Adipocyte (in vitro differentiated cells): ENCODE results near the gene DQX1.

ENCODE experiments used
- DNase-seq: peaks from one replicate; pipeline ENCODE4 v3.0.0-alpha.2; 2015; ENCODE audit warnings: low read depth
- H3K27me3 ChIP-seq: replicated peaks from 2 replicates; pipeline ENCODE4 v1.7.0; 2013; ENCODE audit warnings: mild to moderate bottlenecking, low read length, moderate library complexity; ENCODE audit not compliant: control insufficient read depth, insufficient read depth
- H3K36me3 ChIP-seq: 2 replicates; pipeline ENCODE4 v1.7.0; 2013; ENCODE audit warnings: low read length, mild to moderate bottlenecking, moderate library complexity; ENCODE audit not compliant: control insufficient read depth, insufficient read depth, severe bottlenecking
- H3K4me1 ChIP-seq: 2 replicates; pipeline ENCODE4 v1.7.0; 2013; ENCODE audit warnings: mild to moderate bottlenecking, low read length, moderate library complexity; ENCODE audit not compliant: control insufficient read depth, insufficient read depth
- H3K4me3 ChIP-seq: 2 replicates; pipeline ENCODE4 v1.7.0; 2013; ENCODE audit warnings: mild to moderate bottlenecking, low read length, moderate library complexity
- H3K9ac ChIP-seq: 2 replicates; pipeline ENCODE4 v1.7.0; 2013; ENCODE audit warnings: mild to moderate bottlenecking, low read length, moderate library complexity
- H3K9me3 ChIP-seq: 2 replicates; pipeline ENCODE4 v1.7.0; 2013; ENCODE audit warnings: mild to moderate bottlenecking, low read length, moderate library complexity; ENCODE audit not compliant: control insufficient read depth

Gene DQX1

GRCh38 chr2:74525717-74526648 is at the start of gene DQX1:
Gene DQX1 (minus strand): TSS chr2:74526231. CDS start chr2:74525729, 502 bp downstream.
- Histone ChIP-seq H3K4me3 (no peak within 1 kb of the TSS), H3K9me3 (no peaks in the 10 kb centered on the region), H3K36me3 (peaks cover 23% of the 10 kb centered on the region), H3K9ac (no peak within 1 kb of the TSS), H3K4me1 (peaks cover 17% of the 10 kb centered on the region), H3K27me3 (peaks cover 19% of the 10 kb centered on the region)
- no peak for DNase-seq

- peaks cover 39% of the 10 kb centered on the region for H3K4me1 ChIP-seq
- H3K36me3 ChIP-seq = no peaks in the 10 kb centered on the region
- no peak overlapping the region for H3K4me3 ChIP-seq
- H3K9ac ChIP-seq = no peak overlapping the region
- no peaks in the 10 kb centered on the region for H3K9me3 ChIP-seq
- no peak for DNase-seq
- no peaks in the 10 kb centered on the region for H3K27me3 ChIP-seq
These were observed 49.3 kb upstream of the DQX1 start for GRCh38 chr2:74575320-74575719.

GRCh38 chr2:74573747-74574562 is 47.9 kb upstream of the DQX1 start:
- Histone ChIP-seq H3K27me3 (no peaks in the 10 kb centered on the region), H3K9me3 (no peaks in the 10 kb centered on the region), H3K9ac (peak overlapping the region; percentile 8), H3K4me1 (peaks cover 41% of the 10 kb centered on the region), H3K36me3 (no peaks in the 10 kb centered on the region), H3K4me3 (peak overlapping the region; percentile 58)
- DNase-seq = peak; percentile 50

- Histone ChIP-seq H3K27me3 (no peaks in the 10 kb centered on the region), H3K9me3 (no peaks in the 10 kb centered on the region), H3K4me1 (peaks cover 49% of the 10 kb centered on the region), H3K9ac (no peak overlapping the region), H3K4me3 (no peak overlapping the region), H3K36me3 (no peaks in the 10 kb centered on the region)
- DNase-seq = no peak
These were observed 46.3 kb upstream of the DQX1 start for GRCh38 chr2:74572178-74572925.

GRCh38 chr2:74571058-74571457 is 45.0 kb upstream of the DQX1 start:
- Histone ChIP-seq H3K4me1 (peaks cover 49% of the 10 kb centered on the region), H3K9me3 (no peaks in the 10 kb centered on the region), H3K27me3 (no peaks in the 10 kb centered on the region), H3K36me3 (no peaks in the 10 kb centered on the region), H3K4me3 (no peak overlapping the region), H3K9ac (no peak overlapping the region)
- DNase-seq = no peak

- DNase-seq = no peak
- Histone ChIP-seq H3K27me3 (no peaks in the 10 kb centered on the region), H3K4me1 (peaks cover 47% of the 10 kb centered on the region), H3K36me3 (no peaks in the 10 kb centered on the region), H3K4me3 (no peak overlapping the region), H3K9ac (no peak overlapping the region), H3K9me3 (no peaks in the 10 kb centered on the region)
These were observed 43.7 kb upstream of the DQX1 start for GRCh38 chr2:74569686-74570085.

- DNase-seq = peak; percentile 90
- H3K9ac ChIP-seq = peak overlapping the region; percentile 78
- no peaks in the 10 kb centered on the region for H3K36me3 ChIP-seq
- peak overlapping the region; percentile 63 for H3K4me3 ChIP-seq
- no peaks in the 10 kb centered on the region for H3K27me3 ChIP-seq
- no peaks in the 10 kb centered on the region for H3K9me3 ChIP-seq
- peaks cover 42% of the 10 kb centered on the region for H3K4me1 ChIP-seq
These were observed 41.9 kb upstream of the DQX1 start for GRCh38 chr2:74567881-74568280.

- peak; percentile 92 for DNase-seq
- H3K36me3 ChIP-seq = no peaks in the 10 kb centered on the region
- H3K4me3 ChIP-seq = no peak overlapping the region
- H3K27me3 ChIP-seq = no peaks in the 10 kb centered on the region
- H3K9me3 ChIP-seq = no peaks in the 10 kb centered on the region
- H3K9ac ChIP-seq = no peak overlapping the region
- peaks cover 42% of the 10 kb centered on the region for H3K4me1 ChIP-seq
These were observed 40.7 kb upstream of the DQX1 start for GRCh38 chr2:74566754-74567085.

- H3K27me3 ChIP-seq = no peaks in the 10 kb centered on the region
- peak overlapping the region; percentile 25 for H3K9ac ChIP-seq
- H3K4me1 ChIP-seq = peaks cover 42% of the 10 kb centered on the region
- H3K9me3 ChIP-seq = no peaks in the 10 kb centered on the region
- no peaks in the 10 kb centered on the region for H3K36me3 ChIP-seq
- no peak for DNase-seq
- H3K4me3 ChIP-seq = peak overlapping the region; percentile 35
These were observed 40.2 kb upstream of the DQX1 start for GRCh38 chr2:74566076-74566753.

GRCh38 chr2:74564222-74564621 is 38.2 kb upstream of the DQX1 start:
- Histone ChIP-seq H3K9me3 (no peaks in the 10 kb centered on the region), H3K9ac (no peak overlapping the region), H3K27me3 (no peaks in the 10 kb centered on the region), H3K4me1 (peaks cover 42% of the 10 kb centered on the region), H3K36me3 (no peaks in the 10 kb centered on the region), H3K4me3 (no peak overlapping the region)
- no peak for DNase-seq
